ENCODE data around the gene POLE2. TPM values are rescaled to one million over a fixed set of nuclear protein-coding genes. Genes with fewer than 3 reads are reported as not detected.

POLE2 gene
- total and polyA plus RNA-seq, 2 of the 13 experiments (the other 11 are each of a cell fraction or from before 2014, with no cell fraction given): 16.6 to 37.0 TPM

- peak overlapping the region; percentile 96 for H3K9ac ChIP-seq (ENCODE audit: insufficient read depth, low read depth, low read length)
- peaks cover 62% of the 10 kb centered on the region for H3K4me1 ChIP-seq (ENCODE audit: insufficient read depth, low read length)
- H3K27me3 ChIP-seq (ENCODE audit: control insufficient read depth in 1 of 2, insufficient read depth in 2 of 2, low read length in 2 of 2): no peaks in the 10 kb centered on the region; a peak in 1 of 5 replicates
- no peaks in the 10 kb centered on the region for H3K9me3 ChIP-seq (ENCODE audit: low read length)
- in situ Hi-C loops (cut with HindIII; ENCODE audit: extremely low pct_ligation_motif_present, low pct_unique_long_range_greater_than_20kb) (no loop called here), intact Hi-C loops (cut with micrococcal nuclease; ENCODE audit: unreplicated experiment) (loop anchor here (2.0 kb wide), 2 partner anchors 23 to 33 kb away; partner anchors contain the start of gene RPS29)
- H3K4me2 ChIP-seq (ENCODE audit: low read depth, low read length): peak overlapping the region; percentile 74
- peaks cover 12% of the 10 kb centered on the region for H4K20me1 ChIP-seq (ENCODE audit: insufficient read depth, low read length)
- POLR2A ChIA-PET: interaction anchor here (0.6 to 3.4 kb wide), 25 partner anchors 8 to 243 kb away, joined by 3 to 65 read pairs (median 7); partner anchors contain the start of genes DNAAF2, KLHDC2, LRR1 and NEMF
- DNase-seq (ENCODE audit: low spot score): no peak
- H3K79me2 ChIP-seq (ENCODE audit: insufficient read depth, low read length): peaks cover 58% of the 10 kb centered on the region
- H2AFZ ChIP-seq (ENCODE audit: low read length): no peak overlapping the region
- FAIRE-seq: no peak
- CTCF ChIA-PET (ENCODE audit: low intra/inter-chr PET ratio, low total read pairs): interaction anchor here (1.0 kb wide), 1 partner anchor 15 kb away, joined by 3 read pairs; no protein-coding TSS in a partner anchor
- TSS peak; percentile 82 for BruUV-seq (replicated peaks)
- H3K36me3 ChIP-seq (replicated peaks in 1 of 2; ENCODE audit: control insufficient read depth in 1 of 2, insufficient read depth in 2 of 2, low read length in 2 of 2): peaks cover 0 to 14% of the 10 kb centered on the region in 2 experiments; a peak in 2 of 5 replicates
- no peak for ATAC-seq
- H3K27ac ChIP-seq (ENCODE audit: extremely low read length, insufficient read depth, low read length): peak overlapping the region; percentile 94
- 2% methylated on average over 11 of the region's 11 CpGs for WGBS (ENCODE audit: low lambda C conversion rate)
- H3K4me3 ChIP-seq (replicated peaks in 1 of 3; ENCODE audit: insufficient read depth in 1 of 3, low read depth in 2 of 3, low read length in 3 of 3): peak overlapping the region; percentile 79 to 92 (median 92)
- peak; percentile 14; the same call in 1 of the 2 replicates for TF ChIP-seq SNAPC4 (CRISPR knock-in tag; IDR thresholded peaks at IDR 0.05)
- no peak for TF ChIP-seq SNAI1 (CRISPR knock-in tag; IDR thresholded peaks at IDR 0.05; ENCODE audit: borderline replicate concordance)
- TF ChIP-seq THAP9 (CRISPR knock-in tag; IDR thresholded peaks at IDR 0.05; ENCODE audit: borderline replicate concordance): no peak
- TF ChIP-seq RBFOX2 (IDR thresholded peaks at IDR 0.05; ENCODE audit: low read depth, low read length): 0 out of 2 replicates have a peak, but pooled peaks have one; percentile 21
- TF ChIP-seq HMGXB4 (CRISPR knock-in tag; IDR thresholded peaks at IDR 0.05; ENCODE audit: borderline replicate concordance in 1 of 2, low read depth in 1 of 2): no peak
- TF ChIP-seq CCDC6 (CRISPR knock-in tag; IDR thresholded peaks at IDR 0.05): 0 out of 2 replicates have a peak, but pooled peaks have one; percentile 1
- TF ChIP-seq HNF1B (CRISPR knock-in tag; IDR thresholded peaks at IDR 0.05): no peak
- no peak for TF ChIP-seq ISX (CRISPR knock-in tag; conservative IDR thresholded peaks at IDR 0.05)
- TF ChIP-seq KAT2B (IDR thresholded peaks at IDR 0.05; ENCODE audit: borderline replicate concordance, low read depth, low read length): no peak
- TF ChIP-seq RFXAP (CRISPR knock-in tag; IDR thresholded peaks at IDR 0.05; ENCODE audit: borderline replicate concordance): no peak
- TF ChIP-seq ZNF614 (CRISPR knock-in tag; IDR thresholded peaks at IDR 0.05; ENCODE audit: borderline replicate concordance): no peak
These were observed 68.3 kb downstream of the POLE2 start for GRCh38 chr14:49619730-49620129.
